ENCODE data around the gene SOD1. TPM values are rescaled to one million over a fixed set of nuclear protein-coding genes. Genes with fewer than 3 reads are reported as not detected.
"Not testable (repeated sequence)": the region's sequence is repeated elsewhere in the genome, so short reads cannot be mapped to it uniquely, and the experiment has no call there.

SOD1 gene
- total RNA-seq, 4 donors from 2014 or later: 249 to 453 (median 377) TPM

DNA sequence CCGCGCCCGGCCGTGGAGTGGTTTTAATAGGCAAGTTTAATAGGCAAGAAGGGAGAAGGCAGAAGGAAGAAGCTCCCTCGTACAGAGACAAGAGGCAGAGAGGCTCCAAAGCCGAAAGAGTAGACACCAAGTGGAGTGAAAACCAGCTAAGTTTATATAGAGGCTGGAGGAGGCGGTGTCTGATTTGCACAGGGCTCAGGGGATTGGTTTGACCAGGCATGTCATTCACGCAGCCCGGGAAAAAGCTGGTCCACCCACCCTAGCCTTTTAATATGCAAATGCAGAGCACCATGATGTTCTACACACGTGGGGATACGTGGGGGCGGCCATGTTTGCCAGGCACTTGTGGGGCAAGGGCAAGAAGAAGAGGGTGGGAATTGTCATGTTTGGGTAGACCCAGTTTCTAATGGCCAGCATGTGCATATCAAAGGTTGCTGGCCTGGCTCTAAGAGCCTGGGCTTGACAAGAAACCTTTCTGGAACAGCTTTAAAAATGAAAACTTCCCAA is 18.0 kb upstream of the SOD1 start:
- in situ Hi-C loops (cut with MboI; ENCODE audit: low sequenced_read_pairs in 4 of 4): no loop called here
- DNase-seq: no peak
- no peak overlapping the region for H3K27ac ChIP-seq
- no peak for ATAC-seq
- no peaks in the 10 kb centered on the region for H3K9me3 ChIP-seq
- H3K4me3 ChIP-seq: no peak overlapping the region
- intact Hi-C loops (cut with DNase I; ENCODE audit: low total_unique reads): no loop called here
- no peaks in the 10 kb centered on the region for H3K27me3 ChIP-seq
- H3K4me1 ChIP-seq: no peaks in the 10 kb centered on the region
- TF ChIP-seq POLR2A (IDR thresholded peaks at IDR 0.05): no peak
- TF ChIP-seq, protein P1, sequence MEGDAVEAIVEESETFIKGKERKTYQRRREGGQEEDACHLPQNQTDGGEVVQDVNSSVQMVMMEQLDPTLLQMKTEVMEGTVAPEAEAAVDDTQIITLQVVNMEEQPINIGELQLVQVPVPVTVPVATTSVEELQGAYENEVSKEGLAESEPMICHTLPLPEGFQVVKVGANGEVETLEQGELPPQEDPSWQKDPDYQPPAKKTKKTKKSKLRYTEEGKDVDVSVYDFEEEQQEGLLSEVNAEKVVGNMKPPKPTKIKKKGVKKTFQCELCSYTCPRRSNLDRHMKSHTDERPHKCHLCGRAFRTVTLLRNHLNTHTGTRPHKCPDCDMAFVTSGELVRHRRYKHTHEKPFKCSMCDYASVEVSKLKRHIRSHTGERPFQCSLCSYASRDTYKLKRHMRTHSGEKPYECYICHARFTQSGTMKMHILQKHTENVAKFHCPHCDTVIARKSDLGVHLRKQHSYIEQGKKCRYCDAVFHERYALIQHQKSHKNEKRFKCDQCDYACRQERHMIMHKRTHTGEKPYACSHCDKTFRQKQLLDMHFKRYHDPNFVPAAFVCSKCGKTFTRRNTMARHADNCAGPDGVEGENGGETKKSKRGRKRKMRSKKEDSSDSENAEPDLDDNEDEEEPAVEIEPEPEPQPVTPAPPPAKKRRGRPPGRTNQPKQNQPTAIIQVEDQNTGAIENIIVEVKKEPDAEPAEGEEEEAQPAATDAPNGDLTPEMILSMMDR (IDR thresholded peaks at IDR 0.05 in 4 of 5, conservative IDR thresholded peaks at IDR 0.05 in 1 of 5): no peak
- H3K36me3 ChIP-seq: no peaks in the 10 kb centered on the region

GRCh38 chr21:31644643-31645042 is 14.8 kb upstream of the SOD1 start:
- Histone ChIP-seq H3K27ac (no peak overlapping the region), H3K9me3 (no peaks in the 10 kb centered on the region), H3K36me3 (no peaks in the 10 kb centered on the region), H3K4me1 (no peaks in the 10 kb centered on the region), H3K27me3 (no peaks in the 10 kb centered on the region), H3K4me3 (no peak overlapping the region)
- in situ Hi-C loops (cut with MboI; ENCODE audit: low sequenced_read_pairs in 4 of 4): no loop called here
- TF ChIP-seq POLR2A (IDR thresholded peaks at IDR 0.05): no peak
- TF ChIP-seq, protein P1 (IDR thresholded peaks at IDR 0.05 in 4 of 5, conservative IDR thresholded peaks at IDR 0.05 in 1 of 5): no peak
- intact Hi-C loops (cut with DNase I; ENCODE audit: low total_unique reads): no loop called here
- no peak for ATAC-seq
- no peak for DNase-seq

DNA sequence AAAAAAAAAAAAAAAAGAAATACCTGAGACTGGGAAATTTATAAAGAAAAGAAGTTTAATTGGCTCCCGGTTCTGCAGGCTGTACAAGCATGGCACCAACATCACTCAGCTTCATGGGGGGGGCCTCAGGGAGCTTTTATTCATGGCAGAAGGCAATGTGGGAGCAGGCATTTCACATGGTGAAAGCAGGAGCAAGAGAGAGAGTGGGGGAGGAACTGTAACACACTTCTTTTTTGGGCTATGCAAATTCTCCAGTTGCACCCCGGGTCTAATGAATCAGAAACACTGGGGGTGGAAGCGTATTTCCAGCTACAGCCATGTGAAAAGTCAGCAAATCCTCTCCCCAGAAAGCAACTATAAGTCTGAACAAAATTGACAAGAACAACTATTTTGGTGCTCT is 11.8 kb upstream of the SOD1 start:
- no peak overlapping the region for H3K4me3 ChIP-seq
- no peaks in the 10 kb centered on the region for H3K36me3 ChIP-seq
- no peak for ATAC-seq
- intact Hi-C loops (cut with DNase I; ENCODE audit: low total_unique reads): no loop called here
- DNase-seq: no peak
- H3K9me3 ChIP-seq: no peaks in the 10 kb centered on the region
- in situ Hi-C loops (cut with MboI; ENCODE audit: low sequenced_read_pairs in 4 of 4): no loop called here
- TF ChIP-seq, protein P1 (IDR thresholded peaks at IDR 0.05 in 4 of 5, conservative IDR thresholded peaks at IDR 0.05 in 1 of 5): no peak
- no peak for TF ChIP-seq POLR2A (IDR thresholded peaks at IDR 0.05)
- H3K4me1 ChIP-seq: no peaks in the 10 kb centered on the region
- H3K27me3 ChIP-seq: no peaks in the 10 kb centered on the region
- H3K27ac ChIP-seq: no peak overlapping the region

DNA sequence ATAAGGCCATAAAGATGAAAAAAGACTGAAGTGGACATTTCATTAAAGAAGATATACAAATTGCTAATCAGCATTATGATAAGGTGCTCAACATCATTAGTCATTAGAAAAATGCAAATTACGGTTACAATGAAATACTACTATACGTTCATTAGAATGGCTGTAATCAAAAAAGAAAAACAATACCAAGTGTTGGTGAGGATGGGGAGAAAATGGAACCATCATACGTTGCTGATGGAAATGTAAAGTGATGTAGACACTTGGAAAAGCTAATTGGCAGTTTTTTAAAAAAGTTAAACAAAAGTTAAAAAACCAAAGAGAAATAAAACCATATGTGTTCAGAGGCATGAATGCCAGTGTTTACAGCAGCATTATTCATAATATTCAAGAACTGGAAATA is 8.6 kb upstream of the SOD1 start:
- Histone ChIP-seq H3K36me3 (no peaks in the 10 kb centered on the region), H3K4me3 (no peak overlapping the region), H3K27ac (no peak overlapping the region), H3K27me3 (no peaks in the 10 kb centered on the region), H3K4me1 (no peaks in the 10 kb centered on the region), H3K9me3 (no peaks in the 10 kb centered on the region)
- TF ChIP-seq POLR2A (IDR thresholded peaks at IDR 0.05): no peak
- TF ChIP-seq, protein P1 (IDR thresholded peaks at IDR 0.05 in 4 of 5, conservative IDR thresholded peaks at IDR 0.05 in 1 of 5): no peak
- ATAC-seq (no peak), DNase-seq (no peak)
- intact Hi-C loops (cut with DNase I; ENCODE audit: low total_unique reads): no loop called here
- in situ Hi-C loops (cut with MboI; ENCODE audit: low sequenced_read_pairs in 4 of 4): no loop called here

GRCh38 chr21:31651491-31651890 is 8.0 kb upstream of the SOD1 start:
- DNase-seq; intact Hi-C loops (cut with DNase I; ENCODE audit: low total_unique reads); in situ Hi-C loops (cut with MboI; ENCODE audit: low sequenced_read_pairs in 4 of 4); H3K27ac ChIP-seq; H3K4me3 ChIP-seq; H3K4me1 ChIP-seq; H3K9me3 ChIP-seq; H3K27me3 ChIP-seq; ATAC-seq; H3K36me3 ChIP-seq: not testable (repeated sequence)
